NCI-H146 treated with DMSO at 0.1 percent for 48 hours (cell line): Measurements from ENCODE around the gene HS3ST4.
"Not testable (repeated sequence)": the region's sequence is repeated elsewhere in the genome, so short reads cannot be mapped to it uniquely, and the experiment has no call there.

Experiments used
- DNase-seq: peaks from one replicate; lab custom pipeline; 2025; ENCODE audit not compliant: unreplicated experiment; lab: John Stamatoyannopoulos, UW

The HS3ST4 gene

DNA sequence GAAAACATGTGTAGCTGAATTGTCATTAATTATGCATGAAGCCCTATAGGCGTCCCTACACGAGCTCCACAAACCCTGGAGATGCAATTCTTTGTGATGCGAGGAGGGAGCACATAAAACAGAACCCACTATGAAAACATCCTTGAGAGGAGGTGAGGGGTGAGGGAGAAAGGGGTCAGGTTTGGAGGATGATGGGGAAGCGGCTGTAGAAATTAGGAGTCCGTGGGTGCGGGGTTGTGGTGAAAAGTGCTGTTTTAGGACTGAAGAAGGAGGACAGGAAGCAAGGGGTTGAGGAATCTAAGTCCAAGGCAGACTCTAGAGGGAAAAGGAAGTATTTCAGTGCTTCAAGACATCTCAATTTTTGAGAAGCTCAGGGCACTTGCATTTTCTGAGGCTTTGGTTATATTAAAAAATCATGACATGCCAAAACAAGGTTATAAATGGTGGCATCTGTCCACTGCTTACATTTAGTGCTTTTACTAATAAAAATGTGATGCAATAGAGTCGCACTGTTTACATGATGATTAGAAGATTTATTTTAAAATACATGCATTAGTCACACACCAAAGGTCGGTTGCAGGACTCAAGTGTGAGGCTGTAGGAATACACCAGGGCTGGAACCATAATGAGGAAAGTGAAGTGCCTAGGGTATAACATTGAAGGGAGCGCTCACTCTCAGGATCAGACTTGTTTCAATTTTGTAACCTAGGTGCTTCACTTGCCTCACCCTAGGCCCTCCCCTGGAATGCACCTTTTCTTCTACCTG is 379.5 kb downstream of the HS3ST4 start:
- DNase-seq, result no peak

DNA sequence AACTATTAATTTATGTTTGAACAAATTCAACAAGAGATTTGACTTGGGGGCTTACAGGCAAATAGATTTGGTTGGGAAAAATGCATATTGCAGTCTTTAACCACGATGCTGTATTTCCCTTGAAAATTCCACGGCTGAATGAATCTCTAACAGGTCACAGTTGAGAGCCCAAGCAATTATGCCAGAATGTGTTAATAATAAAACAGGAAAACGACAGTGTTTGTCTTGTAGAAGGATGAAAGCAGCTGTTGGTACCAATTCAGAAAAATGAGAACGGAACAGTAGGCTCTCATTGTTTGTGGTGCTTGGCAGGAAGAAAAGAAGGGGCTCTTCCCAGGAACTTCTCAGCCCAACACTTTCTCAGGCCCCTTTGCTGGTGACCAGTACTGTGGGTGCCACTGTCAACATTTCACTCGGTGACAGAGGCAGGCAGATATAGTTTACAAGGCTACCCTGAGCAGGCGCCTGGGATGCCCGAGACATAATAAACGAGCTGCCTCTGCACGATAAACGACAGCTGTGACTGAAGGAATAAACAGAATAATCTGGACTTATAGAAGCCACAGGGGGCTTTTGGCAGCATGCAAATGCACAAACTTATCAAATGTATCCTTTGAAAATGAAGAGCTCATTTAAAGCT is 387.1 kb downstream of the HS3ST4 start:
- no peak for DNase-seq

DNA sequence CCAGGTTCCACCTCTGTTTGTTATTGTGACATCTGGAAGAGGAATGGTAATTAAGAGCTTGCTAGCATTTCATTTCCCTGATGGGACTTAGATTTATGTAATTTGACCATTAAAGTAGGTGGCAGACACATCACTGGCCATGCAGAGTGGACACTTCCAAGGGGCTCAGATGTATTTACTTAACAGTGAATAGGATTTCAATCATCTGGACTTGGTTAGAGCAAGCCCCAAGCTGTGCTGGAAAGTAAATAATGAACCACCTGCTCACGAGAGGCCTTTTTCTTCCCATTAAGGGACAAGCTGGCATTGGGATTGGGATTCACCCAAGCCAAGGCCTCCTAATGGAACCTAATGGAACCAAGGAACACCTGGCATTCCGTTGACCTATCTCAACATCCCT is 395.3 kb downstream of the HS3ST4 start:
- DNase-seq, result no peak

DNA sequence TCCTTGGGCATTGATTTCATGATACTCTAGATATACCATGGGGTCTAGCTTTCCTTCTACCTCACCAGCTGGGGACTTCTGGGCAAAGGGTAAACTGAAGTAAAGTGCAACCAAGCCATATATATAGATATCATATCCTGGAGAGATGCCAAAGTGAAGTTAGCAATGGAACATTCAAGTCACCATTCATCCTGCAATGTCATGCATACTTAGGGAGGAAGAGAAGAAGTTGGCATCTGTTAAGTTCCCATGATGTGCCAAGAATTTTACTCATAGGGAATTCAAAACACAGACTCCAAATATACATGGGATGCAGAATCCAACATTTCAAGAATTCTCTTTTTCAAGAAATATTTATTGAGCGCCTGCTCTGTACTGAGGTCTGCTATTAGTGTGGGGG is 399.8 kb downstream of the HS3ST4 start:
- DNase-seq, result no peak

DNA sequence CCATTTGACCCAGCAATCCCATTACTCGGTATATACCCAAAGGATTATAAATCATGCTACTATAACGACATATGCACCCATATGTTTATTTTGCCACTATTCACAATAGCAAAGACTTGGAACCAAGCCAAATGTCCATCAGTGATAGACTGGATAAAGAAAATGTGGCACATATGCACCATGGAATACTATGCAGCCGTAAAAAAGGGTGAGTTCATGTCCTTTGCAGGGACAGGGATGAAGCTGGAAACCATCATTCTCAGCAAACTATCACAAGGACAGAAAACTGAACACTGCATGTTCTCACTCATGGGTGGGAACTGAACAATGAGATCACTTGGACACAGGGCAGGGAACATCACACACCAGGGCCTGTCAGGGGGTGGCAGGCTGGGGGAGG is 406.4 kb downstream of the HS3ST4 start:
- DNase-seq, result not testable (repeated sequence)

DNA sequence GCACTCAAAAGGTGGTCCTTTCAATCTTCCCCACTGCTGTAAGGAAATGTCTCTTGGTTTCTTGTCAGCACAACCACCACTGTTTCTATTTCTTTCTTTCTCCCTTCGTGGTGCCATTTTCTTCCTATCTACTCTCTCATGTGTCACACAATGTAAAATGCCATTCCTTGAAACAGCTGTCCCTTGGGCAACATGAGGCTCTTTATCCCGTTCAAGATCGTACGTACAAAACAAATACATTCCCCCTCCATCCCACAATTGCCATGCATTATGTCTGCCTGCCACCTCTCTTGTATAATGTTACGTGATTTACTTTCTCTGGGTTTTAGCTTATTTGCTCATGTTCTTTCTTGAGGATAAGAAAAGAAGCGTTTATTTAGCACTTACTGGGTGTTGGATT is 410.6 kb downstream of the HS3ST4 start:
- no peak for DNase-seq

DNA sequence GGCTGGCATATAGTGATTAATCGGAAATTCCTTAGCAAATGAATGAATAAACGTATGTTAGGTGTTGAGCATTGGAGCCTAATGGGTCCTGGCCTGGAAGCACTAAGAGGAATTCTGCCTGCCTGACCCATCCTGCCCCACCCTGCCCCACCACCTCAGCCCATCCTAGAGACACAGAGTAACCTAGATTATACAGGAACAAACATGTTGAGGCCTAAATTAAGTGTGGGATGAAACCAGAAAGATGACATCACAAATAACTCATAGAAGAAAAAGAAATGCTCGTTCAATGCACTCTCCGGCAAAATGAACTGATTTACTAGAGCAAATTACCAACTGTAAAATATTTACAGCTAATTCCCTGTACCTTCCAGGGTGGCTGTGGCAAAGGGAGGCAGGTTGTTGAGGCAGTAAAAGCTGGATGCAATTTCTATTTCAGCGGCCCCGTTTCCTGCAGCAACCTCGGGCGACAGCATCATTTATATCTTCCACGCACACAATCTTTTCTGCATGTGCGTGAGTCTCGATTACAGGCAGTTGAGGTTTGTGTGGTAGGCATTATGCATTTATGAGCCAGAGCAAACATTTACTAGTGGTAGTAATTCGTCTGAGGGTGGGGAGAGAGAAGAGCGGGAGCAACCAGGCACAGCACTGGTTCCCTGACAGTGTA is 417.2 kb downstream of the HS3ST4 start:
- no peak for DNase-seq

DNA sequence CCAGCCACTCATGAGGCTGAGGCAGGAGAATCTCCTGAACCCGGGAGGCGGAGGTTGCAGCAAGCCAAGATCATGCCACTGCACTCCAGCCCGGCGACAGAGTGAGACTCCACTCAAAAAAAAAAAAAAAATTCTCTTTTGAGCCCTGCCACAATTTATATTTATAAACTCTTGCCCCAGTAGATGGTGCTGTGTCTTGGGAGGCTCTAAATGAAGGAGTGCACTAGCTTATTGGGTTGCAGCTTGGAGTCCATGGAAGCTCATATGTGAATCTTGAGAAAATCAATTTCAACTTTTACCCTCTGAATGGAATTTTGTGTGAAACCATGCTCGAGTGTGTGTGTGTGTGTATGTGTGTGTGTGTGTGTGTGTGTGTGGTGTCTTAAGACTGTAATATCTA is 420.1 kb downstream of the HS3ST4 start:
- no peak for DNase-seq

DNA sequence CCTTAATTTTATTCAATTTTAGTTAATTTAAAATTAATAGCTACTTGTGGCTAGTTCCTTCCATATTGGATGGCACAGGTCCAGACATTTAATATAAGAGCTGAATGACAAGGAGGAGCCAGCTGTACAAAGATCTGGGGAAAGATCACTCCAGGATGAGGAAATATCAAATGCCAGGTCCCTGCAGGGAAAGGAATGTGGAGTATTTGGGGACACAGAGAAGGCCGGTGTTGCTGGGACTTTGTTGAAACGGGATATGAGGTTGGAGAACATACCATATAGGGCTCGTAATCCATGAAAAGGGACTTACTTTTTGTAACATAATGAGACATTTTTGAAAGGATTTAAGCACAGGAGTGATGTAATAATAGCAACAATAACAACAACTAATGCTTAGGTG is 426.8 kb downstream of the HS3ST4 start:
- DNase-seq, result no peak

DNA sequence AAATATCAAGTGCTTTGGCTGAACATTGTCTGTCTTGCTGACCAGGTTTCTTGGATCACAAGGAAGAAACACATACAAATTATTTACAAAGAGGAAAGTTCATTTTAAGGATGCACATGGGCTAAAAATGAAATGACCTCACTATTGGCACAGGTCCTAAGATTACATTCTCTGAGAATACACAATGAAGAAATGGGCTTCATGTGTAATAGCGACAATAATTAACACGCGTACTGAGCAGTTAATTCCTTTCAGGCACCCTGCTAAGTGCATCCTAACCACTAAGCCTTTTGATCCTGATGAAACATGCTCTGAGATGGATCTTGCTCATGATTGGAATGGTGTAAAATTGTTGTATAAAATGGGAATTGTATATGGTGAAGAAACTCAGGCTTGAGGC is 429.0 kb downstream of the HS3ST4 start:
- DNase-seq, result no peak

DNA sequence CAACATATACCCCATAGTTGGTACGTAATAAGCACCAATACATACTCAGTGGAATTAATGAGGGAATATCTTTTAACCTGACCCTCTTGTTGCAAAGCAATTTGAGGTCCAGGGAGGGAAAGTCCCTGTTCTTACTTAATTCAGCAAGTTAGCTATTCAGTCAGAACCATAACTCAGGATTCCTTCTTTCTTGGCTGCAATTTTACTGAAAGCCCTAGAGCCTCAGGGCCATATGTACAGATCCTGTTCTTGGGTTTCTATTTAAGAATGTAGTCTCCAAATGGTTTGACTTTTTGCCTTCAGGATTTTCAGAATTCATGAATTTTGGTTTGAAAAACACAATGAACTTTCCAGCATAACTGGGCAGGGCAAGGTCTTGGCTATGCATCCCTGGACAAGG is 436.5 kb downstream of the HS3ST4 start:
- no peak for DNase-seq

DNA sequence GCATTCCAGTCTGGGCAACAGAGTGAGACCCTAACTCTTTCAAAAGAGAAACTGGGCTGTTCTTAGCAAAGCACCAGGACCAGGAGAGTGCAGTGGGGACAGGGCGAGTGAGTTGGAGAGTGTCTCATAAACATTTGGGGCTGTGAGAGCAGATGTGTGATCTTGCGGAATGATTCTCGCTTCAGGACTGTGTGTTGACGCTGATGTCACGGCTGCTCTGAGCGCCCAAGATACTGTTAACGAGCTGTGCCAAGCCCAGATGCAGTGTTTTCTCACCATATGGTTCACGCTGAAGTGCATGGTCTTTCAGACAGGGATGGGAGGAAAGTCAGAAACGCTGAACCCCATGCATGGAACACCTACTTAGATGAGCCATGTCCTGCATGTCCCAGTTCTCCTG is 438.2 kb downstream of the HS3ST4 start:
- no peak for DNase-seq

DNA sequence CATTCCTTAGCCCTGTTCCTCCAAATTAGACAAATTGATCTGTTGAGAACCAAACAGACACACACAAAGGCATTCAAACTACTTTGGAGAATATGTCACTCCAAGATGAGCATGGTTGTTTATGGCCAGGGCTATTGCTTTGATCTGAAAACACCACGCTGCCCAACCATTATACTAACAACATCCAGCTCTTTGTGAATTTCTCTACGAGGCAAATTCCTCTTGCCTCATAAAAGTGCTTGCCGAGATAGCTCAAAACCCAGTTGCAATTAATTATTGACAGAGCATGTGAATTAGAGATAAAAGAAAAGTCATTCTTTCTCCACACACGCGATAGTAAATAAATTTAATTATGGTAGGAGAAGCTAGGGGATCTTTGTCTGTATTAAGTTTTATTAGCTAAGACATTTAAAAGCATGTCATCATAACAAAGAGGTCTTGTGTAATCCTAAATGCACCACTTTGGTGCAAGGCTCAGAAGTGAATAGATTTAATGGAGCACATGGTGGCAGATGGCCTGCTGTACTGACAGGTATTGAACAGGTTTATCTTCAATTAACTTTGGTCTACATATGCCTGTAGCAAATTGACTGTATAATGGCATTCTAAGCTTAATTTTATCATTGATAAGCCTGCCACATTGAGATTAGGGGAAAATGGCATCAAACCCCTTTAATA is 441.8 kb downstream of the HS3ST4 start:
- DNase-seq, result no peak

DNA sequence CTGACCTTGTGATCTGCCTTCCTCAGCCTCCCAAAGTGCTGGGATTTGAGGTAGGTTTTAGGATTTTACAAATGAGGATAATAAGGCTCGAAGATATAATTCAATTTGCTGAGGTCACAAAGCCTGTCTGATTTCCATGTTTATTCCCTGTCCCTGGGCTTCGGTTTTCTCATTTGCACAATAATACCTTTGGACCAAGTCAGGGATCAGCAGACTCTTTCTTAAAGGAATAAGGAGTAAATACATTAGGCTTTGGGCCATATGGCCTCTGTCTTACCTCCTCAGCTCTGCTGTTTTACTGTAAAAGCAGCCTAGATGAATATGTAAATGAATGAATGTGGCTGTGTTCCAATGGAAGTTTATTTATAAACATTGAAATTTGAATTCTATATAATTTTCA is 442.8 kb downstream of the HS3ST4 start:
- DNase-seq, result no peak

DNA sequence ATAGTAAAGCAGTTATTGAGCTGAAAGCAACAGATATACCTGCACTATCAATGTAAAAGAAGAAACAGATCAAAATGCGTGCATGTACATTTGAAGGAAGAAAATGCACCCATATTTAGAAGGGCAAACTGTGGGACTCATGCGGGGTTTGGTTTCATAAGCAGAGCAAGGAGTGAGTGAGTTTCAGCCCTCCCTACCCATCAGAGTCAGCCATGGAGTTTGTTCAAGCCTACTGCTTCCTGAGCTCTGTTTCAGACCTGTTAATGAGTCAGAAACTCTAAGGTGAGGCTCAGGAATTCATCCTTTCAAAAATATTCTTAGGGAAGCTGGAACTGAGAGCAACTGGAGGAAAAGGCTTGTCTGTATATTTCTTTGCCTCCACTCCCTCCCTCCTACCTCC is 446.2 kb downstream of the HS3ST4 start:
- DNase-seq, result no peak

DNA sequence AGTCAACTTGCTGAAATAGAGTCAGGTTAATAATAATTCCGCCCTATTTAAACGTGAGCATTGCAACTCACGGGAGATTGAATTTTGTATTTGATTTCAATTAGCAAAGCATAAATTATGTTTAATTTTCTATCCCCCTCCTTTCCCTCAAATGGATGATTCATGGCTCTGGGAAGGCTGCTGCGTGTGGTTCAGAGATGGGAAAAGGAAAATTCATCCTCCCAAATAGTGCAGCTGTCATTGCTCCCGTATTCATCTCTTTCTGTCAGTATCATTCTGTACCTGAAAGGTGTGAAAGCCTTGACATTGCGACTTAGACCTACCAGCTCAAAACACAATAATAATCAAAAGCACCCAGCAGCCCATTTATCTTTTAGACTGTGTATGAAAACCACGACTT is 447.3 kb downstream of the HS3ST4 start:
- no peak for DNase-seq

DNA sequence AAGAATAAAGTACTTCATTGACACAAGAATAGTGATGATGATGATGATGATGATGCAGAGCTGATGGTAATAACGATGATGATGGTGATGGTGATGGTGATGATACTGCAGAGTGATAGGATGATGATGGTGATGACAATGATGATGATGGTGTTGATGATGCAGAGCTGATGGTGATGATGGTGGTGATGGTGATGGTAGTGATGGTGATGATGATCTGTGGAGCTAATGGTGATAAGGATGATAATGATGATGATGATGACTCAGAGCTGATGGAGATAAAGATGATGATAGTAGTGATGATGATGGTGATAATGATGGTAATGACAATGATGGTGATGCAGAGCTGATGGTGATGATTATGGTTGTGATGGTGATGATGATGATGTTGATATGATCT is 448.1 kb downstream of the HS3ST4 start:
- DNase-seq, result no peak

DNA sequence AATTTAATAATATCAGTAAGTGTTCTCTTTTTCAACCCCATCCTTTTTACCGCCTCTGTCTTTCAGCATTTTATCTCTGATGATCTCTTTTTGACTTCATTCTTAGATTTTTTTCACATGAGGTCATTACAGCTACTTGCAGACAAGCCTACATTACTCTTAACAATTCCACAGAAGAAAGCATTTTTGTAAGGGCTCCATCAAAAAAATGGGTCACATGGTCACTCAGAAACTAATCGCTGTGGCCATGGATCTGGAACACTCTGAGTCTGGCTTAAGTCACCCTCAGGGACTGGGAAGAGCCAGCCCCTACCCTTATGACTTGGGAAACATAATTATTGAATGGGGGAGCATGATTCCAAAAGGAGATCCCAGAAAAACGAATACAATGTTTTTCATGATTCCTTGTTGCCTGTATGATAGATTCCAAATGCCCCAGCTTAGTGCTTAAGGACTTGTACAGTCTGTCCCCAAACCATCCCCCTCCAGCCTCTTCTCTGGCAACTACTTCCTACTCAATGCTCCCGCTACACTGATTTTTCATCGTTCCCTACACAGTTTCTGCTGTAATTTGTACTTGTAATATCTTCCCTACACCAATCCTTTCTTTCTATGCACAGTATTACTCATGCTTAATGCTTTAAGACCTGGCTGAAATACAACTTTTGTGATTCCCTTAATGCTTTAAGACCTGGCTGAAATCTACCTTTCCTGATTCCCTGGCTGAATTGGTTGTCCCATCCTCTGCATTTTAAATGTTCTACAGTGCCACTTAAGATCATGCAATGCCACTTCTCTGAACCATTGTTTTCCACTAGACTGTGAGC is 457.8 kb downstream of the HS3ST4 start:
- DNase-seq, result no peak

DNA sequence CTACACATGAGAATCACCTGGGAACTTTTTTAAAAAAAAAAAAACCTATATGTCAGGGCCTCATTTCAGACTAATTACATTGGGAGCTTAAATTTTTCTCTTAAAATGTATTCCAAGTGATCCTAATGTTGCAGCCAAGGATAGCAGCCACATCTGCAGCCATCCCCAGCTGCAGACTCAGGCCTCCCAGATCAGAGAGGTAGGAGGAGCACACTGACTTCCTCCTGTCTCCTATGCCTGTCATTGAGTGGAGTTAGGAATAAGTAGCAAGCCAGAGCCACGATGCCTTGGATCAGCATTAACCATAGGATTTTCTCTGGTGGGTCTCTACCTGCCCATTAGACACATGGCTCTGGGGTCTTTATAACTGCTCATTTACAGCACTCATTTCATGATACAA is 463.5 kb downstream of the HS3ST4 start:
- DNase-seq, result no peak

DNA sequence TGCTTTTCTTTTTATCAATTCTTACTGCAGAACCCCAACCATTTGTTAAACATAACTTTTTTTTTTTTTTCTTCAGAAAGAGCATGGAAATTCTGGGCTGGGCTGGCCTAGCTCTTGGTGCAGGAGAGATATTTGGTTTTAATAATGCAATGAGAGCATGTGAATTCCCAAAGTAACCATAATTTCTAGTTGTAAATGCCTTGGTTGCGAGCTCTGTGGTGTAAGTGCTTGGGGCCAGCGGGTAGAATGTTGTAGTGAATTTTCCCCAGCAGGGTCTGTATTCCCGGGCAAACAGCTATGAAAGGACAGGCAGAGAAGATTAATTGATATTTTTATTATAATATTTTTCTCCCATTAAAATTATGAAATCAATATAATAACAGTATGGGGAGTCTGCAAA is 465.6 kb downstream of the HS3ST4 start:
- DNase-seq, result no peak

DNA sequence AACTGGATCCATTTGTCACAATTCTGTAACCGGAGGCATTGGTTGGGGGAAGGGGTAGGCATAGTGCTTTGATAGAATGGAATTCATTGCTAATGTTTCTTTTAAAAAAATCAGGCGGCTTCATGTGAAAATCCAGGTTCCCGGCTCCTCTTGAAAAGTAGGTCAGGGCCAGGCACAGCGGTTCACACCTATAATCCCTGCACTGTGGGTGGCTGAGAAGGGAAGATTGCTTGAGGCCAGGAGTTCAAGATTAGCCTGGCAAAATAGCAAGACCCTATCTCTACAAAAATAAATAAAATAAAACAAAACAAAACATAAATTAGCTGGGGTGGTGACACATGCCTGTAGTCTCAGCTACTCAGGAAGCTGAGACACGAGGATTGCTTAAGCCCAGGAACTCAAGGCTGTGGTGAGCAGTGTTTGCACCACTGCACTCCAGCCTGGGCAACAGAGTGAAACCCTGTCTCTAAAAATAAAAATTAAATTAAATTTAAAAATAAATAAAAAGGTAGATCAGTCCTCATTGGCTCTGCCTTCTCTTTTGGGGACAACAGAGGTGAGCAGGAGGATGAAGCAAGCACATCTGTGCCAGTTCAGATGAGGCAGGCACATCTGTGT is 466.5 kb downstream of the HS3ST4 start:
- DNase-seq, result no peak
